Activated CD4-positive, alpha-beta T cell treated with anti-CD3 and anti-CD28 coated beads, Interleukin-2, amount 10 ng/mL, durations not matched to agents 7 days and 5 days (primary cell): Measurements from ENCODE around the gene SBF2. TPM values are rescaled to one million over a fixed set of nuclear protein-coding genes. Genes with fewer than 3 reads are reported as not detected.

ENCODE experiments used
- CTCF ChIA-PET: fragments of 350-600 bp; sonication (Branson Sonifier 250); formaldehyde crosslinking; loops from one replicate; lab custom pipeline; 2021; ENCODE audit warnings: antibody characterized with exemption; lab: Charles Lee
- POLR2A ChIA-PET: fragments of 350-600 bp; sonication (Branson Sonifier 250); formaldehyde crosslinking; loops from one replicate; lab custom pipeline; 2021; ENCODE audit warnings: antibody characterized with exemption; lab: Charles Lee
- DNase-seq: peaks from one replicate; pipeline ENCODE4 v3.0.0-alpha.2; 2020
- H3K27ac Mint-ChIP-seq: one replicate; pipeline ENCODE4 v1.8.0; 2021; ENCODE audit warnings: mild to moderate bottlenecking, moderate library complexity, mixed read lengths
- H3K27me3 Mint-ChIP-seq: one replicate; pipeline ENCODE4 v1.8.0; 2021; ENCODE audit warnings: mixed read lengths
- H3K36me3 Mint-ChIP-seq: one replicate; pipeline ENCODE4 v1.8.0; 2021; ENCODE audit warnings: low read depth, mixed read lengths
- H3K4me1 Mint-ChIP-seq: one replicate; pipeline ENCODE4 v1.8.0; 2021; ENCODE audit warnings: mixed read lengths
- H3K4me3 Mint-ChIP-seq: one replicate; pipeline ENCODE4 v1.8.0; 2021; ENCODE audit warnings: mild to moderate bottlenecking, moderate library complexity, mixed read lengths
- H3K9me3 Mint-ChIP-seq: one replicate; pipeline ENCODE4 v1.8.0; 2021; ENCODE audit warnings: mixed read lengths
- total RNA-seq, 2 experiments: library from RNA; stranded (reverse); gene quantifications; one replicate each; pipeline ENCODE4 v1.2.3, GENCODE V29; 2021

SBF2 gene
- total RNA-seq, 2 experiments from 2014 or later = 3.2 to 3.7 TPM

- no peak overlapping the region for H3K27ac Mint-ChIP-seq
- no peak overlapping the region for H3K4me3 Mint-ChIP-seq
- ChIA-PET CTCF (interaction anchor here (0.8 kb wide), 1 partner anchor 37 kb away, joined by 3 read pairs; no protein-coding TSS in a partner anchor), POLR2A (interaction anchor here (0.6 kb wide), 1 partner anchor 504 kb away, joined by 4 read pairs; no protein-coding TSS in a partner anchor)
- H3K9me3 Mint-ChIP-seq = no peaks in the 10 kb centered on the region
- DNase-seq = no peak
- H3K4me1 Mint-ChIP-seq = no peaks in the 10 kb centered on the region
- no peaks in the 10 kb centered on the region for H3K36me3 Mint-ChIP-seq
- no peaks in the 10 kb centered on the region for H3K27me3 Mint-ChIP-seq
These were observed 491.6 kb downstream of the SBF2 start for GRCh38 chr11:9802291-9802861.

DNA sequence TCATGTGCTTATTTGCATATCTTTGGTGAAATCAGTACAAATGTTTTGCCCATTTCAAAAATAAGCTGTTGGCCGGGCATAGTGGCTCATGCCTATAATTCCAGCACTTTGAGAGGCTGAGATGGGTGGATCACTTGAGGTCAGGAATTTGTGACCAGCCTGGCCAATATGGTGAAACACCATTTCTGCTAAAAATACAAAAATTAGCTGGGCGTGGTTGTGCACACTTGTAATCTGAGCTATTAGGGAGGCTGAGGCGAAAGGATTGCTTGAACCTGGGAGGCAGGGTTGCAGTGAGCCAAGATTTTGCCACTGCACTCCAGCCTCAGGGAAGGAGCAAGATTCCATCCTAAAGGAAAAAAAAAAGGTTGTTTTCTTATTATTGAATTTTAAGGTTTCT lies 494.1 kb downstream of the SBF2 start:
- Mint-ChIP-seq H3K27ac (no peak overlapping the region), H3K9me3 (no peaks in the 10 kb centered on the region), H3K4me1 (no peaks in the 10 kb centered on the region), H3K36me3 (no peaks in the 10 kb centered on the region), H3K27me3 (no peaks in the 10 kb centered on the region), H3K4me3 (no peak overlapping the region)
- ChIA-PET POLR2A (no interaction called here), CTCF (interaction anchor here (0.9 to 1.2 kb wide), 2 partner anchors 12 to 504 kb away, joined by 3 to 4 read pairs; no protein-coding TSS in a partner anchor)
- no peak for DNase-seq

DNA sequence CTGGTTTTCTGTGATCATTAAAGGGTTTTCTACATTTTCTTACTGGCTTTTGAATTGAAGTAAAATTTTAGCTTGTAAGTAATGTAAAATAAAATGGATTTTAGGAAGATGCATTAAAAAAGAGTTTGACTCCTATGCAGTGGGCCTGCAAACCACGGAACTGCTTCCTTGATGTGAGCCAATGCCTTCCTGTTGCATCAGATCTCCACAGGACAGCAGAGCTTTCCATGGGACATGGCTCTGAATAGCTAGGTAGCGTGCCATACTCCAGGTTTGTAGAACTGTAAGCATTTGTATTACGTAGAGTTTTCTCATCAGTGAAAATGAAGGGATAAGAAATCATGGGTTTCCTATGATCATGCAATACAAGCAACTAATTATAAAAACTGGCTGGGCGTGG lies 496.7 kb downstream of the SBF2 start:
- CTCF ChIA-PET = interaction anchor here (0.9 to 1.0 kb wide), 2 partner anchors 9 to 18 kb away, joined by 3 to 4 read pairs; no protein-coding TSS in a partner anchor
- Mint-ChIP-seq H3K36me3 (no peaks in the 10 kb centered on the region), H3K4me3 (no peak overlapping the region), H3K27ac (no peak overlapping the region), H3K27me3 (no peaks in the 10 kb centered on the region), H3K4me1 (no peaks in the 10 kb centered on the region), H3K9me3 (no peaks in the 10 kb centered on the region)
- DNase-seq = no peak
- POLR2A ChIA-PET = no interaction called here

- Mint-ChIP-seq H3K27me3 (no peaks in the 10 kb centered on the region), H3K4me3 (no peak overlapping the region), H3K9me3 (no peaks in the 10 kb centered on the region), H3K27ac (no peak overlapping the region), H3K4me1 (peaks cover under 1% of the 10 kb centered on the region), H3K36me3 (no peaks in the 10 kb centered on the region)
- POLR2A ChIA-PET = interaction anchor here (1.0 kb wide), 1 partner anchor 9 kb away, joined by 4 read pairs; no protein-coding TSS in a partner anchor
- CTCF ChIA-PET = interaction anchor here (0.6 to 1.0 kb wide), 3 partner anchors 8 to 320 kb away, joined by 3 to 4 read pairs (median 4); no protein-coding TSS in a partner anchor
- DNase-seq = no peak
These were observed 497.2 kb downstream of the SBF2 start for GRCh38 chr11:9796854-9797253.

DNA sequence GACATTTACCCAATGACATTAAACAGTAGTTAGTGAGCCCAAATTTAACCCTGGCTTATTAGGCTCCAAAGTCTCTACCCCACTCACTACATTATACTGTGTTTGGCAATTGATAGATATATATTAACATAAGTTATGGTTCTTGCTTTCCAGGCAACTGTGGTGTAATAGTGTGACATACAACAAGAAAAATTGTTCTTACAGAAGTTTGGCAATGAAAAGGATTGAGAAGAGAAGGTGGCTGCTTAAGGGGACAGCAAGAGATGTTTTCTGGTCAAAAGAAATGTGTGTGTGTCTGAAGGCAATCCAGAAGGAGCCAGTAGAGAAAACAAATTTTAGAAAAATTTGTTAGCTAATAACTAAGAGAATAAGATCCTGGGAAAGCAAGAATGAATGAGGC lies 497.8 kb downstream of the SBF2 start:
- Mint-ChIP-seq H3K27me3 (no peaks in the 10 kb centered on the region), H3K4me1 (peaks cover 3% of the 10 kb centered on the region), H3K27ac (no peak overlapping the region), H3K9me3 (no peaks in the 10 kb centered on the region), H3K4me3 (no peak overlapping the region), H3K36me3 (no peaks in the 10 kb centered on the region)
- ChIA-PET POLR2A (interaction anchor here (1.0 kb wide), 1 partner anchor 8 kb away, joined by 4 read pairs; no protein-coding TSS in a partner anchor), CTCF (interaction anchor here (0.6 to 0.9 kb wide), 2 partner anchors 8 to 319 kb away, joined by 4 read pairs; no protein-coding TSS in a partner anchor)
- DNase-seq = no peak

DNA sequence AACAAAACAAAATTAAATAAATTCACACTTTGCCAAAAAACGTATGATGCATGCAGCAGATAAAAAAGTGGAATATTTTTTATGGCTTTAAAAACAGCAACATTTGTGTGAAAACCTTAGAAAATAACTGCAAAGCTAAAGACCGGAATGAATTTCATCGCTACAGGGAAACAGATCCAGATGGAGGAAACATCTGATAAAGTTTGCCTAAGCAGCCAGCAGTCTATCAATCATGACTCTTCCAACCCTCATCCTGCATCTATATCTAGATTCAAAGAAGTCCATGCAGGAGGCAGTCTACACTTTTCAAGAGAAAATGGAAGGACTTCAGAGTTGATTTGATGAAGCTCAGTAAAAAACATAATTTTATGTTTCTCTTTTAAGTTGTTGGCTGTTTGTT lies 503.3 kb downstream of the SBF2 start:
- Mint-ChIP-seq H3K36me3 (no peaks in the 10 kb centered on the region), H3K27me3 (no peaks in the 10 kb centered on the region), H3K4me3 (no peak overlapping the region), H3K27ac (no peak overlapping the region), H3K9me3 (no peaks in the 10 kb centered on the region), H3K4me1 (peaks cover 6% of the 10 kb centered on the region)
- ChIA-PET CTCF (interaction anchor here (0.6 kb wide), 1 partner anchor 80 kb away, joined by 3 read pairs; no protein-coding TSS in a partner anchor), POLR2A (no interaction called here)
- no peak for DNase-seq

DNA sequence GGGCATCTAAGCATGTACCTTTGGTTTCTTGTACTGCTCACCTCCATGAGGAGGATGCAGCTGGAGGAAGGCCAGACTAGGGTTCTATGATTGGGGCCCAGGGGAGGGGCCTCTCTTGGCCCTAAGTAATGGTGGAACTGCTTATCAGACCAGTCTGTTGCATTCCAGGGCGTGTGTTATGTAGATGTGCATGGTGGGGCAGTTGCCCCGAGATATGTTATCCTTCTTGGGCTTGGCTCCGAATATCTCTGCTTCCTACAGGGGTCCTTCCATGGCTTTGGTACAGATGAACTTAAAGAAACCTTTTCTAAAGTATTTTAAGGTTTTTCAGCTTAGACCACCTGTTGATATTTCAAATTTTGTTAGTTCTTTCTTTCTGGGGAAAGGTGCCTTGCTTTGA lies 504.1 kb downstream of the SBF2 start:
- no peaks in the 10 kb centered on the region for H3K9me3 Mint-ChIP-seq
- H3K4me1 Mint-ChIP-seq = peaks cover 6% of the 10 kb centered on the region
- POLR2A ChIA-PET = no interaction called here
- H3K36me3 Mint-ChIP-seq = no peaks in the 10 kb centered on the region
- no peak overlapping the region for H3K4me3 Mint-ChIP-seq
- no peak overlapping the region for H3K27ac Mint-ChIP-seq
- no peak for DNase-seq
- CTCF ChIA-PET = interaction anchor here (0.9 kb wide), 1 partner anchor 13 kb away, joined by 4 read pairs; no protein-coding TSS in a partner anchor
- no peaks in the 10 kb centered on the region for H3K27me3 Mint-ChIP-seq

GRCh38 chr11:9787981-9788521 lies 506.0 kb downstream of the SBF2 start:
- ChIA-PET POLR2A (interaction anchor here (0.7 to 1.5 kb wide), 2 partner anchors 8 to 408 kb away, joined by 3 to 4 read pairs; no protein-coding TSS in a partner anchor), CTCF (interaction anchor here (0.7 to 1.2 kb wide), 4 partner anchors 9 to 40 kb away, joined by 3 to 4 read pairs (median 4); no protein-coding TSS in a partner anchor)
- DNase-seq = no peak
- H3K4me3 Mint-ChIP-seq = no peak overlapping the region
- peaks cover 6% of the 10 kb centered on the region for H3K4me1 Mint-ChIP-seq
- H3K27ac Mint-ChIP-seq = no peak overlapping the region
- H3K27me3 Mint-ChIP-seq = no peaks in the 10 kb centered on the region
- no peaks in the 10 kb centered on the region for H3K9me3 Mint-ChIP-seq
- H3K36me3 Mint-ChIP-seq = no peaks in the 10 kb centered on the region

DNA sequence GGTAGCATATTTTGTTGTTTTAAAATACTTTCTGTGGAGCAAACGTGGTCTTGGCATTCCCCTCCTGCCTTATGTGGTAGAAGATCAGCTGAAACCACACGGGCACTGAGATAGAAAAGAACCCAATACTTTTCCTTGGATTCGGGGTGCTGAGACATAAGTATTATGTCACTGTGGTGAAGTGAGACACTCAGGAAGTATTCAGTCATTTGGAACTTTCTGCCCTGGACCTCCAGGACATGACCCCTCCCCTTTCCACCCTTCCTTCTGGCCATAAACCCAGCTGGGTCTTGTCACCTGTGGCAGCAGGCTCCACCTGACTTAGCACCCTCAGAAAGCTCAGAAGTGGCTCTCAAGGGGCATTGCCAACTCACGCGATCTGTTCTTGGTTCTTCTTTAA lies 506.8 kb downstream of the SBF2 start:
- POLR2A ChIA-PET = interaction anchor here (1.5 kb wide), 1 partner anchor 9 kb away, joined by 4 read pairs; no protein-coding TSS in a partner anchor
- Mint-ChIP-seq H3K4me1 (peaks cover 6% of the 10 kb centered on the region), H3K27ac (no peak overlapping the region), H3K4me3 (no peak overlapping the region), H3K27me3 (no peaks in the 10 kb centered on the region), H3K36me3 (no peaks in the 10 kb centered on the region), H3K9me3 (no peaks in the 10 kb centered on the region)
- CTCF ChIA-PET = interaction anchor here (0.7 to 0.9 kb wide), 2 partner anchors 11 to 39 kb away, joined by 3 read pairs; no protein-coding TSS in a partner anchor
- no peak for DNase-seq

DNA sequence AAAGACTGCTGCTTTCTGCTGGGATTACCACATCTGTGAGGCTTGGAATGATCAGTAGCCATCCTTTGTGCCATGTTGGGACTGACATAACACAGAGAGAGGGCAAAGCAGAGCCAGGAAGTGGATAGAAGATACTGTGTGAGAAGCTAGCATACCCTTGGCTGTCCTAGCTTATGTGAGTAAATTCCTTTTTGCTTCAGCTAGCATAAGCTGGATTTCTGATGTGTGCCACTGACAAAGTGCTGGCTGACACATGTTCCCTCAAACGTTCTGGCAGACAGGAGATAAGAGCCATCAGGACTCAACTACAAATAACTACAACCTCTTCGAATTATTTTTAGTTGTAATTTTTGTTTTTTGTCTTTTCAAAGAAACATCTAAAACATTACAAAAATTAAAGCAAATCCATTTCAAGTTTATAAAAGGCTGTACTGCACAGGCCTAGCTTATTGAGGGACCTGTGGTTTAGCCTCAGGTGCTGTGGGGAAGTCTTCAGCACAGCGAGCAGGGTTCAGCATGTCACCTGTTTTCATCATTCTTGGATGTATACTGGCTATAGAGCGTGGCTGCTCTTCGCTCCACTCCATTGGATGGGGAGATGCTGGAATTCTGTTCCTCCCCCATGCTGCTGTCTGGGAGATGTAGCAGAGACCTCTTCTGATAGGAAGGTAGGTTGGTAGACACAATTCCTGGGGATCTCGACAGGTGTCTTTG lies 509.3 kb downstream of the SBF2 start:
- Mint-ChIP-seq H3K27ac (no peak overlapping the region), H3K4me3 (no peak overlapping the region), H3K4me1 (peaks cover 3% of the 10 kb centered on the region), H3K27me3 (no peaks in the 10 kb centered on the region), H3K36me3 (no peaks in the 10 kb centered on the region), H3K9me3 (no peaks in the 10 kb centered on the region)
- CTCF ChIA-PET = interaction anchor here (0.6 kb wide), 1 partner anchor 463 kb away, joined by 4 read pairs; no protein-coding TSS in a partner anchor
- POLR2A ChIA-PET = no interaction called here
- no peak for DNase-seq

DNA sequence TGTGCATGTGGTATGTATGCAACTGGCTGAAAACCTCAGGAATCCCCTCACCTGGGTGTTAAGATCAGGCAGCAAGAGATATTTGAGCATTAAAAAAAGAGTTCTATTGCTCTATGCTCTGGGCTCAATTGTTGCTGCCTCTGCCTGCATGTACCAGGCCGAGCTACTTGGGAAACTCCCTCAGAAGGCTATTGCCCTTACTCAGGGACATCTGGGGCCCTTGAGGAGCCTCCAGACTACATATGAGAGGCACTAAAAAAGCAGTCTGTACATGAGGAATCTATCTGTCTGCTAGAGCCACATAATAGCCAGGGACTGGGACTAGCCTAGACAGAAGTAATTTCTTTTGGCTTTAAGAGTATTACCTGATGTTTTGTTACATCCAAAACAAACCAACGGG lies 510.0 kb downstream of the SBF2 start:
- no peaks in the 10 kb centered on the region for H3K36me3 Mint-ChIP-seq
- no peak for DNase-seq
- no peaks in the 10 kb centered on the region for H3K27me3 Mint-ChIP-seq
- H3K27ac Mint-ChIP-seq = no peak overlapping the region
- no peaks in the 10 kb centered on the region for H3K9me3 Mint-ChIP-seq
- peaks cover 3% of the 10 kb centered on the region for H3K4me1 Mint-ChIP-seq
- no peak overlapping the region for H3K4me3 Mint-ChIP-seq
- CTCF ChIA-PET = no interaction called here
- POLR2A ChIA-PET = no interaction called here

DNA sequence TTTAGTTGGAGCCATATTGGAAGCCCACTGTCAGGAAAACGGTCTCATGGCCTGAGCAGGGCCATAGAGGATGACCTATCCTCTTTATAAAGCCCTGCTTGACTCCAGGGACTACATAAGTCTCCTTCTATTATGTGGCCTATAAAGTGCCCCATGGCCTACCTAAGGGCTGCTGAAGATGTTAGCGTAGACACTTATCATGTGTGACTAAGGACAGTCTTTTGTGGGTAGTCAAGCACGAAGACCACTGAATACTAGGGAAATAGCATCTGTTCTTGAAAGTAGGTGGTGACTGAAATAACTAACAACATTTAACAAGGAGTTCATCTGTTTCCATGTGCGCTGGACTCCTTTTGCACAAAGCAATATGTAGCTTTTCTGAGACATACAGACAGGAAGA lies 513.1 kb downstream of the SBF2 start:
- no peak for DNase-seq
- POLR2A ChIA-PET = no interaction called here
- no peaks in the 10 kb centered on the region for H3K9me3 Mint-ChIP-seq

More for the DNA sequence above, 513.1 kb downstream of the SBF2 start:
- no peak overlapping the region for H3K27ac Mint-ChIP-seq
- no peaks in the 10 kb centered on the region for H3K27me3 Mint-ChIP-seq
- CTCF ChIA-PET = interaction anchor here (1.2 kb wide), 1 partner anchor 32 kb away, joined by 3 read pairs; no protein-coding TSS in a partner anchor
- H3K4me1 Mint-ChIP-seq = no peaks in the 10 kb centered on the region
- no peaks in the 10 kb centered on the region for H3K36me3 Mint-ChIP-seq
- H3K4me3 Mint-ChIP-seq = no peak overlapping the region
